Nucleus accumbens (tissue), 56 donors: ENCODE measurements around the gene LDHB.
"Not testable (repeated sequence)": the region's sequence is repeated elsewhere in the genome, so short reads cannot be mapped to it uniquely, and the experiment has no call there.

ENCODE experiments used
- DNase-seq, 56 donors: peaks; one replicate each; lab custom pipeline; 2025; lab: John Stamatoyannopoulos, UW

LDHB gene

GRCh38 chr12:21657326-21658077 is at the start of gene LDHB:
LDHB (minus strand) TSS chr12:21657842; CDS start chr12:21654671, 3,171 bp downstream.
- peak; percentile 64 to 96 (median 88) for DNase-seq

GRCh38 chr12:21704847-21705246 is 47.2 kb upstream of the LDHB start:
- DNase-seq = no peak

GRCh38 chr12:21699851-21700250 is 42.2 kb upstream of the LDHB start:
- DNase-seq = no peak

- DNase-seq = no peak
These were observed 40.4 kb upstream of the LDHB start for GRCh38 chr12:21697904-21698630.

- no peak for DNase-seq
These were observed 39.0 kb upstream of the LDHB start for GRCh38 chr12:21696625-21697024.

DNA sequence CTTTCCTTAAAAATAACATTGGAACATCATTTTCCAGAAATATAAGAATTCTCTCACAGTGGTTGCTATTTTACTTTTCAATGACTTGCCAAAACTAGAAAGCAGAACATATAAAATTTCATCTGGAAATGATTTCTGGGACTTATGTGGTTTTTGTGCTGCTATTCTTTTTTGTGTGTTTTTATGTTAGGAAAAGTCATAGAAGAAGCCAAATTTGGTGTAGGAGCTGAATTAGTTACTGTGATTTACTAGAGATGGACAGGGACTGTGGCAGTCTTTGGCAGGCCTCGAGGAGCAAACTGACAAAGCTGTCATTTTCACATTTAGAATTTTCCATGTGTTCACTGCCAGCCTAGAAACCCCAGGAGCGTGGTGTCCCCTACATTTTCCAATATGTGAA is 38.3 kb upstream of the LDHB start:
- DNase-seq = no peak

DNA sequence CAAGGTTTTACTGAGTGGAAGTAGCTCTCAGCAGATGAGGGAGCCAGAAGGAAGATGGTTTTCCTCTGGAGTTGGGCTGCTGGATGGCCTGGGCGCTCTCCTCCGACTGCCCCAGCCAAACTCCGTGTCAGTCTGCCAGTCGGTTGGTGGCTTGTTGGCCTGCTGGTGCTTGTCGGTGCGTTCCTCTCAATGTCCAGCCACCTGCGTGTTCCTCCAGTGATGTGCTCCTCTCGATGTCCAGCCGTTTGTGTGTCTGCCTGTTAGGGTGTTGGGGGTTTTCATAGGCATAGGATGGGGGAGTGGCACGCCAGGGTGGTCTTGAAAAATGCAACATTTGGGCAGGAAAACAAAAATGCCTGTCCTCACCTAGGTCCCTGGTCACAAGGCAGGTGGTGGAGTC is 37.0 kb upstream of the LDHB start:
- DNase-seq = no peak

GRCh38 chr12:21691515-21691914 is 33.9 kb upstream of the LDHB start:
- no peak for DNase-seq

DNA sequence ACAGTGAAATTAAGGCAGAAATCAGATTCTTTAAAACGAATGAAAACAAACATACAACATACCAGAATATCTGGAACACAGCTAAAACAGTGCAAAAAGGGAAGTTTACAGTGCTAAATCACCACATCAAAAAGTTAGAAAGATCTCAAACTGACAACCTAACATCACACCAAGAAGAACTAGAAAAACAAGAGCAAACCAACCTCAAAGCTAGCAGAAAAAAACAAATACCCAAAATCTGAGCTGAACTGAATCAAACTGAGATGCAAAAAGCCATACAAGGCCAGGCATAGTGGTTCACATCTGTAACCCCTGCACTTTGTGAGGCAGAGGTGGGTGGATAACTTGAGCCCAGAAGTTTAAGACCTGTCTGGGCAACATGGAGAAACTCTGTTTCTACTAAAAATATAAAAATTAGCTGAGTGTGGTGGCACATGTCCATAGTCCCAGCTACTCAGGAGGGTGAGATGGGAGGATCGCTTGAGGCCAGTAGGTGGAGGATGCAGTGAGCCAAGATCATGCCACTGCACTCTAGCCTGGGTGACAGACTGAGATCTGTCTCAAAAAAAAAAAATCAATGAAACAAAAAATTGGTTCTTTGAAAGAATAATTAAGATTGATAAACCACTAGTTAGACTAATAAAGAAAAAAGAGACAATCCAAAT is 33.2 kb upstream of the LDHB start:
- no peak for DNase-seq

DNA sequence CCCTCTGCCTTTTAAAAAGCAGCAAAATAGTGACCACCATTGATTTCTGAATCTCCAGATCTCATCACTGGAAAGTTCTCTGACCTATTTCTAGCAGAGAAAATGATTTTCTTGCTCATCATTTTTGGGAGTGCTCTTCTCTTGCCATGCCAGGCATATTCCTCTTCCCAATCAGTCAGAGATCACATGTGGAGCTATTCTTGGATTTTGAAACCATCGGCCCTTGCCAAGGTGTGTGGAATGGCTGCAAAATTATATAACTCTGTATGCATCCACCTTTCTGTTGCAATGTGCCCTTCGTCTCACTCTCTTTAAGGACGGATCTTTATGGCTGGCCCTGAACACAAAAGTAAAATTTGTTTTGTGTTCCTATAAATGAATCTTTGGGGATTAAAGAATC is 25.5 kb upstream of the LDHB start:
- DNase-seq = no peak

DNA sequence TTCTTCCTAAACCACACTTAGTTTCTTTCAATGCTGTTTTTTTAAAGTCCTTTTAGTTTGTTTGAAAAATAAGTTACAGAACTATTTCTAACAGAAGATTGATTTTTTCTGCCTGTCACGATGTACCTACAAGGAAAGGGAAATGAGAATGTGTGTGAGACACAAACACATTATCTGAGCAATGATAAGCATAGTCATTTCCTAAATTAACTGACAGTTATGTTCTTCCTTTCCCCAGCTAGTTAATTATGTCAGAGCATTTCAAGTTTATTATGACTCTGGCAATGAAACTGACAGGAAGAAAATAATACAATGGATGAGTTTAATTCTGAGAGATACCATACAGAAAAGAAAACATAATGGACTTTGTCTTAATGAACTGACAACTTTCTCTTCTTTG is 21.3 kb upstream of the LDHB start:
- no peak for DNase-seq

GRCh38 chr12:21677622-21678277 is 20.1 kb upstream of the LDHB start:
- DNase-seq = no peak

- DNase-seq = no peak
These were observed 19.6 kb upstream of the LDHB start for GRCh38 chr12:21677204-21677603.

DNA sequence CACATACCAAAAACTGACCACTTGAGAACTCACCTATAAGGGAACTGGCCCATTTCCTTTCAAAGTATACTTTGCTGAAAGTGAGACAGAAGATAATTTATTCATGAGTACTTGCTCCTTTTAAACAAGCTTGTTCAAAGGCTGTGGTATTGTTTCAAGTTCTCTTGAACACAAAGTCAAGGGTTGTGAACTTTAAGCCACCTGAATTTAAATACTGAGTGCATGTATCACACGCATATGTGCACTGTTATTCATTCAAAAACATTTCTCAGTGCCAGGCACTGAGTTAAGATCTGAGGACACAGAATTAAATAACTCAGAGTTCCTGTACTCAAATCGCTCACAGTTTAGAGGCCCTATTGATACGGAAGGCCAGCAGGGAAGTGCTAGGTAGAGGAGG is 19.1 kb upstream of the LDHB start:
- DNase-seq = no peak

DNA sequence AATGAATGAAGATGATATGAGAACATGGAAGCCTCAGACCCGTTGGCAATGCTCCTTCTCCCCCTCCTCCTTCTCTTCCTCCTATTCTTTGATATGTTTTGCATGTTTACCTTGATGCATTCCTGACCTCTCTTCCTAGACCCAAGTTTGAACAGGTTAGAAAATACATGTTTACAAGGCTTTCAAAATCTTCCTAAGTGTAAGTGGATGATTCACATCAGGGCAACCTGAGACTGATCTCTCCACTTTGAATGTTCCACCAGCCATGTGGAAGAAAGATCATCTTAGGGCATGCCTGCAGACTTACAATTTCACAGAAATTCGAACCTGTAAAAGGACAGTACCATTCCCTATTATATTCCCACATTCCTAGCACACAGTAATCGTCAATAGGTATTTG is 18.0 kb upstream of the LDHB start:
- DNase-seq = no peak

- no peak for DNase-seq
These were observed 17.5 kb upstream of the LDHB start for GRCh38 chr12:21675096-21675495.

DNA sequence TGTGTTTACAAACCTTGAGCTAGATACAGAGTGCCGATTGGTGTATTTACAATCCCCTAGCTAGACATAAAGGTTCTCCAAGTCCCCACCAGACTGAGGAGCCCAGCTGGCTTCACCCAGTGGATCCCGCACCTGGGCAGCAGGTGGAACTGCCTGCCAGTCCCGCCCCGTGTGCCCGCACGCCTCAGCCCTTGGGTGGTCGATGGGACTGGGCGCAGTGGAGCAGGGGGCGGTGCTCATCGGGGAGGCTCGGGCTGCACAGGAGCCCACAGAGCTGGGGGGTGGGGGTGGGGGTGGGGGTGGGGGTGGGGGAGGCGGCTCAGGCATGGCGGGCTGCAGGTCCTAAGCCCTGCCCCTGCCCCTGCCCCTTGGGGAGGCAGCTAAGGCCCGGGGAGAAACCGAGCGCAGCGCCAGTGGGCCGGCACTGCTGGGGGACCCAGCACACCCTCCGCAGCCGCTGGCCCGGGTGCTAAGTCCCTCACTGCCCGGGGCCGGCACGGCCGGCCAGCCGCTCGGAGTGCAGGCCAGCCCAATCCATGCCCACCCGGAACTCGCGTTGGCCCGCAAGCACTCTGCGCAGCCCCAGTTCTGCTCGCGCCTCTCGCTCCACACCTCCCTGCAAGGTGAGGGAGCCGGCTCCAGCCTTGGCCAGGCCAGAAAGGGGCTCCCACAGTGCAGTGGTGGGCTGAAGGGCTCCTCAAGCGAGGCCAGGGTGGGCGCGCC is 16.3 kb upstream of the LDHB start:
- not testable (repeated sequence) for DNase-seq

DNA sequence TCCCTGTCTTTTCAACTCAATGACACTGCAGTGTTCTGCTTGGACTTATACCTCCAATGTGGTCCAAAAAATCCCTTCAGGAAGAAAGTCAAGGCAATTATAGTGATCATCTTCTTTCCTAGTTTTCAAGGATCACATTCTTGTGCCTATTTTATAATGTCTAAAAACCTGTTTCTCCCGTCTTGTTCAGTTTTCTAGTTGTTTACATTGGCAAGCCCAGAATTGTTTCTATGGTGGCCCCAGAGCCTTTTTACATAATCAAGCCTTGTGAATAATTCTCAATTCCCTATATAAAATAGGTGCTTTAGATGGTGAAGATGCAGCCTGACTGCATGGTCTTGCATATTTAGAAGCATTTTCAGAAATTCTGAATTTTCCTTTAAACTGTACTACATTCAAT is 14.5 kb upstream of the LDHB start:
- no peak for DNase-seq

GRCh38 chr12:21666722-21667121 is 9.1 kb upstream of the LDHB start:
- DNase-seq = no peak

- no peak for DNase-seq
These were observed 8.2 kb upstream of the LDHB start for GRCh38 chr12:21665816-21666215.
